ENCODE measurements around the gene TNPO2. TPM values are rescaled to one million over a fixed set of nuclear protein-coding genes. Genes with fewer than 3 reads are reported as not detected.
A peak's percentile ranks its signal among the peaks of the same experiment; 100 is the strongest.

TNPO2 gene
- total and polyA plus RNA-seq, 2 of the 13 experiments (the other 11 are each of a cell fraction or from before 2014, with no cell fraction given) = 31.7 to 61.0 TPM

- no peak for TF ChIP-seq FOSL1 (CRISPR knock-in tag; IDR thresholded peaks at IDR 0.05; ENCODE audit: borderline replicate concordance)
- peak; percentile 61 for TF ChIP-seq MIXL1 (CRISPR knock-in tag; IDR thresholded peaks at IDR 0.05)
- no peak; the same call in 1 of the 2 replicates for TF ChIP-seq BCL6 (CRISPR knock-in tag; IDR thresholded peaks at IDR 0.05)
- no peak for TF ChIP-seq ZNF556 (CRISPR knock-in tag; IDR thresholded peaks at IDR 0.05; ENCODE audit: borderline replicate concordance)
- TF ChIP-seq NFE2L1 (CRISPR knock-in tag; IDR thresholded peaks at IDR 0.05; ENCODE audit: borderline replicate concordance) = no peak
- TF ChIP-seq IRX3 (CRISPR knock-in tag; IDR thresholded peaks at IDR 0.05; ENCODE audit: borderline replicate concordance, low read depth) = no peak
- TF ChIP-seq, protein P1, sequence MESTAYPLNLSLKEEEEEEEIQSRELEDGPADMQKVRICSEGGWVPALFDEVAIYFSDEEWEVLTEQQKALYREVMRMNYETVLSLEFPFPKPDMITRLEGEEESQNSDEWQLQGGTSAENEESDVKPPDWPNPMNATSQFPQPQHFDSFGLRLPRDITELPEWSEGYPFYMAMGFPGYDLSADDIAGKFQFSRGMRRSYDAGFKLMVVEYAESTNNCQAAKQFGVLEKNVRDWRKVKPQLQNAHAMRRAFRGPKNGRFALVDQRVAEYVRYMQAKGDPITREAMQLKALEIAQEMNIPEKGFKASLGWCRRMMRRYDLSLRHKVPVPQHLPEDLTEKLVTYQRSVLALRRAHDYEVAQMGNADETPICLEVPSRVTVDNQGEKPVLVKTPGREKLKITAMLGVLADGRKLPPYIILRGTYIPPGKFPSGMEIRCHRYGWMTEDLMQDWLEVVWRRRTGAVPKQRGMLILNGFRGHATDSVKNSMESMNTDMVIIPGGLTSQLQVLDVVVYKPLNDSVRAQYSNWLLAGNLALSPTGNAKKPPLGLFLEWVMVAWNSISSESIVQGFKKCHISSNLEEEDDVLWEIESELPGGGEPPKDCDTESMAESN (CRISPR knock-in tag; conservative IDR thresholded peaks at IDR 0.05) = no peak
- TF ChIP-seq ZNF720 (CRISPR knock-in tag; IDR thresholded peaks at IDR 0.05) = no peak
- no peak for TF ChIP-seq ZNF350 (CRISPR knock-in tag; IDR thresholded peaks at IDR 0.05; ENCODE audit: borderline replicate concordance, low read depth)
- TF ChIP-seq BORCS8-MEF2B (CRISPR knock-in tag; IDR thresholded peaks at IDR 0.05) = no peak; the same call in 1 of the 2 replicates
- no peak for TF ChIP-seq ZNF672 (CRISPR knock-in tag; IDR thresholded peaks at IDR 0.05)
- no peak for TF ChIP-seq FOXJ3 (CRISPR knock-in tag; IDR thresholded peaks at IDR 0.05; ENCODE audit: borderline replicate concordance)
- TF ChIP-seq KLF6 (CRISPR knock-in tag; IDR thresholded peaks at IDR 0.05) = 0 out of 2 replicates have a peak, but pooled peaks have one; percentile 44
- peak; percentile 91; the same call in 1 of the 2 replicates for TF ChIP-seq ZNF207 (IDR thresholded peaks at IDR 0.05; ENCODE audit: borderline replicate concordance)
- TF ChIP-seq ZNF318 (CRISPR knock-in tag; IDR thresholded peaks at IDR 0.05) = 0 out of 2 replicates have a peak, but pooled peaks have one; percentile 48
- peak; percentile 80 for TF ChIP-seq HDAC1 (CRISPR knock-in tag; IDR thresholded peaks at IDR 0.05)
- TF ChIP-seq DMTF1 (CRISPR knock-in tag; IDR thresholded peaks at IDR 0.05) = no peak
Measured at GRCh38 chr19:12722566-12723380, 959 bp downstream of the TNPO2 start (continued).
